ENCODE results near the gene IQCK. TPM values are rescaled to one million over a fixed set of nuclear protein-coding genes. Genes with fewer than 3 reads are reported as not detected.
A peak's percentile ranks its signal among the peaks of the same experiment; 100 is the strongest.

Gene IQCK
- total RNA-seq, 1 donor from 2014 or later: 19.2 TPM

DNA sequence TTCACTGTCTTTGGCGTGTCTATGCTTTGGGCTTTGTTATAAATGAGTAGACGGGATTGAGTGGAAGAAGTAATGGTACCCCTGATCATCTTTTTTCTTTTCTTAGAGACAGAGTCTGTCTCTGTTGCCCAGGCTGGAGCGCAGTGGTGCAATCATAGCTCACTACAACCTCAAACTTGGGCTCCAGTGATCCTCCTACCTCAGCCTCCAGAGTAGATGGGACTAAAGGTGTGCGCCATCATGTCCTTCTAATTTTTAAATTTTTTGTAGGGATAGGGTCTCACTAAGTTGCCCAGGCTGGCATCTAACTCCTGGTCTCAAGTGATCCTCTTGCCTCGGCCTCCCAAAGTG is 181.5 kb downstream of the IQCK start:
- intact Hi-C loops (cut with DNase I): no loop called here

DNA sequence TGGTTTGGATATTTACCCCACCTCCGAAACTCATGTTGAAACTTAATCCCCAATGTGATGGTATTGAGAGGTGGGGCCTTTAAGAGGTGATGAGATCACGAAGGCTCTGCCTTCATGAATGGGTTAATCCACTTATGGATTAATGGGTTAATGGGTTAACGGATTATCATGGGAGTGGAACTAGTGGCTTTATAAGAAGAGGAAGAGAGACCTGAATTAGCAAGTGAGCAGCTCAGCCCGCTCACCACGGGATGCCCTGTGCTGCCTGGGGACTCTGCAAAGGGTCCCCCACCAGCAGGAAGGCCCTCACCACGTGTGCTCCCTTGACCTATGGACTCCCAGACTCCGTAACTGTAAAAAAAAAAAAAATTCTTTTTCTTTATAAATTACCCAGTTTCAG is 183.1 kb downstream of the IQCK start:
- DNase-seq (ENCODE audit: extremely low spot score in 2 of 2): no peak
- no peaks in the 10 kb centered on the region for H3K9me3 ChIP-seq
- intact Hi-C loops (cut with DNase I): loop anchor here (10.0 kb wide), 1 partner anchor 484 kb away; no protein-coding TSS in a partner anchor
- no peak overlapping the region for H3K27ac ChIP-seq
- H3K4me3 ChIP-seq: no peak overlapping the region
- no peaks in the 10 kb centered on the region for H3K27me3 ChIP-seq
- no peaks in the 10 kb centered on the region for H3K4me1 ChIP-seq
- TF ChIP-seq, protein P1, sequence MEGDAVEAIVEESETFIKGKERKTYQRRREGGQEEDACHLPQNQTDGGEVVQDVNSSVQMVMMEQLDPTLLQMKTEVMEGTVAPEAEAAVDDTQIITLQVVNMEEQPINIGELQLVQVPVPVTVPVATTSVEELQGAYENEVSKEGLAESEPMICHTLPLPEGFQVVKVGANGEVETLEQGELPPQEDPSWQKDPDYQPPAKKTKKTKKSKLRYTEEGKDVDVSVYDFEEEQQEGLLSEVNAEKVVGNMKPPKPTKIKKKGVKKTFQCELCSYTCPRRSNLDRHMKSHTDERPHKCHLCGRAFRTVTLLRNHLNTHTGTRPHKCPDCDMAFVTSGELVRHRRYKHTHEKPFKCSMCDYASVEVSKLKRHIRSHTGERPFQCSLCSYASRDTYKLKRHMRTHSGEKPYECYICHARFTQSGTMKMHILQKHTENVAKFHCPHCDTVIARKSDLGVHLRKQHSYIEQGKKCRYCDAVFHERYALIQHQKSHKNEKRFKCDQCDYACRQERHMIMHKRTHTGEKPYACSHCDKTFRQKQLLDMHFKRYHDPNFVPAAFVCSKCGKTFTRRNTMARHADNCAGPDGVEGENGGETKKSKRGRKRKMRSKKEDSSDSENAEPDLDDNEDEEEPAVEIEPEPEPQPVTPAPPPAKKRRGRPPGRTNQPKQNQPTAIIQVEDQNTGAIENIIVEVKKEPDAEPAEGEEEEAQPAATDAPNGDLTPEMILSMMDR (IDR thresholded peaks at IDR 0.05): no peak
- no peak for TF ChIP-seq POLR2A (IDR thresholded peaks at IDR 0.05)
- no peak for TF ChIP-seq POLR2AphosphoS5 (IDR thresholded peaks at IDR 0.05; ENCODE audit: insufficient read depth in 1 of 2, low read depth in 1 of 2)
- no peaks in the 10 kb centered on the region for H3K36me3 ChIP-seq

More for the DNA sequence above, 181.5 kb downstream of the IQCK start:
- Histone ChIP-seq H3K4me3 (no peak overlapping the region), H3K36me3 (no peaks in the 10 kb centered on the region), H3K27ac (no peak overlapping the region), H3K27me3 (no peaks in the 10 kb centered on the region), H3K4me1 (no peaks in the 10 kb centered on the region), H3K9me3 (no peaks in the 10 kb centered on the region)
- TF ChIP-seq POLR2AphosphoS5 (IDR thresholded peaks at IDR 0.05; ENCODE audit: insufficient read depth in 1 of 2, low read depth in 1 of 2) (no peak), POLR2A (IDR thresholded peaks at IDR 0.05) (no peak)
- TF ChIP-seq, protein P1 (IDR thresholded peaks at IDR 0.05): no peak
- no peak for DNase-seq (ENCODE audit: extremely low spot score in 2 of 2)

DNA sequence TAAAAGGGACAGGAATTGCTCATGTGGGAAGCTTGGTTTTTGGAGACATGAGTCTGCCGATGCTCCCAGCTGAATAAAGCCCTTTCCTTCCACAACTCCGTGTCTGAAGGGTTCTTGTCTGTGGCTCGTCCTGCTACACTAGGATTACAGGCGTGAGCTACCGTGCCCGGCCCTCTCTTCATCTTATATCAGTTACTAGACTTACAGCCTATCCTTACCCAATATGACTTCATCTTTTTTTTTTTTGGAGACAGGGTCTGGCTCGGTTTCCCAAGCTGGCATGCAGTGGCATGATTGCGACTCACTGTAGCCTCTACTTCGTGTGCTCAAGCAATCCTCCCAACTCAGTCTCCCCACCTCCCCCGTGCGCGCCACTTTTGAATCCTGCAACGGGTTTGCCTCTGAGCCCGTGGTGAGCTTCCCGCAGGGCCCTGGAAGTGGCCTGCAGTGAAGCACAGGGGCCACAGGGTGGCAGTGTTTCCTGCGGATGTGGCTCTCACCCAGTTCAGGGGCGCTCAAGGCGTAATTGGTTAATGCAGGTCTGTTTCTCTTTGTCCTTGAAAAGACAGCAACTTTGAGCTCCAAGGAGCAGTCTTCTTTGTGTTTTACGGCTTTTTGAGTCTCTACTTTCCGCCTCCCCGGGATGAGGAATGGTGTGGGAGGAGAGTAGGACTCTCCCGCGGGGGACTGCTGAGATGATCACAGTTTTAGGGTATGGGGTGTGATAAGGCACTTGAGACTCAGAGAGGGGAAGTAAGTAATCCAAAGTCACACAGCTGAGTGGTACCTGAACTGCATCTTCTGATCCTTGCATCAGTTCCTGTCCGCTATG is 189.3 kb downstream of the IQCK start:
- DNase-seq (ENCODE audit: extremely low spot score in 2 of 2): no peak
- H3K36me3 ChIP-seq: no peaks in the 10 kb centered on the region
- intact Hi-C loops (cut with DNase I): loop anchor here (10.0 kb wide), 1 partner anchor 477 kb away; no protein-coding TSS in a partner anchor
- no peak overlapping the region for H3K4me3 ChIP-seq
- no peaks in the 10 kb centered on the region for H3K9me3 ChIP-seq
- no peaks in the 10 kb centered on the region for H3K4me1 ChIP-seq
- no peak for TF ChIP-seq POLR2AphosphoS5 (IDR thresholded peaks at IDR 0.05; ENCODE audit: insufficient read depth in 1 of 2, low read depth in 1 of 2)
- TF ChIP-seq, protein P1 (IDR thresholded peaks at IDR 0.05): peak; percentile 78 to 86 (median 82)
- H3K27ac ChIP-seq: no peak overlapping the region
- no peaks in the 10 kb centered on the region for H3K27me3 ChIP-seq

Small RNA genes lying within 50 kb of the gene (small RNA-seq; reads per million reads assigned to genes)
- not detected for gene LARP7P2

Other genes with a start within 250 kb of the IQCK start
- 31.2 TPM for gene GDE1, start 196.2 kb upstream of the IQCK start, total RNA-seq
- gene CCP110, start 194.3 kb upstream of the IQCK start, total RNA-seq: 17.7 TPM
- 39.8 TPM for gene VPS35L, start 162.6 kb upstream of the IQCK start, total RNA-seq
- 7.9 TPM for gene KNOP1, start within 50 bp of the IQCK start, total RNA-seq
- 44.7 TPM for gene GPRC5B, start 166.6 kb downstream of the IQCK start, total RNA-seq

Measured in vagina (tissue), 2 donors.